NOMO-1 treated with dmso at 0.1 percent for 144 hours (cell line): ENCODE measurements around the gene RWDD1.
A peak's percentile ranks its signal among the peaks of the same experiment; 100 is the strongest.

Source experiments
- DNase-seq: peaks from one replicate; lab custom pipeline; 2025; ENCODE audit not compliant: unreplicated experiment; lab: John Stamatoyannopoulos, UW

RWDD1 gene

GRCh38 chr6:116557893-116558292 lies 13.4 kb upstream of the RWDD1 start:
- no peak for DNase-seq

- DNase-seq: no peak
Measured at GRCh38 chr6:116560130-116560529, 11.2 kb upstream of the RWDD1 start.

DNA sequence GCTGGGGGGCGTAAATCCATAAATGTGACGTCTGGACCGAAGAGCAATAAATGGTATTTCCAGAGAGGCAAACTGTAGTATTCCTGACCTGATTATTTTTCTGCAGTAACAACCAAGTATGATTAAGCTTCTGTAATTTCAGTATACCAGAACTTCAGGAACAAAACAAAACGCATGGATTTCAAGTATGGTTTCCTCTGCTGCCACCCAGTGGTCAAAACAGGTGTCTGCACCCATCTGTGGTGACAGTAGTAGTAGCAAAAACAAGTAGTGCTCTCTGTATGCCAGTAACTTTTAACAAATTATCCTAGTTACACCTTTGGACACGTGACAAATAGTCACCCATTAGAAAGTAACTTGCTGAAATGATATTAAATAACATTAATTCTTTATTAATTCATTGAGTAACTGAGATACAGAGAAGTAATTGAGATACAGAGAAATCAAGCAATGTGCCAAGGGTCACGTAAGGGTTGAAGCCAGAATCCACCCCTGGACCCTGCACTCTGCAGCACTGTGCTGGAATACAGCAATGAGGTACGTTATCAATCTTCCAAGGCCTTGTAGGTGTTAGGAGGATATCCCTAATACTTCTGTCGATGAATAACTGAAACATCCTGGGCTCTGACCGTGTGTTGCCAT lies 9.8 kb upstream of the RWDD1 start:
- peak; percentile 13 for DNase-seq

- DNase-seq: no peak
Measured at GRCh38 chr6:116562019-116562403, 9.3 kb upstream of the RWDD1 start.

DNA sequence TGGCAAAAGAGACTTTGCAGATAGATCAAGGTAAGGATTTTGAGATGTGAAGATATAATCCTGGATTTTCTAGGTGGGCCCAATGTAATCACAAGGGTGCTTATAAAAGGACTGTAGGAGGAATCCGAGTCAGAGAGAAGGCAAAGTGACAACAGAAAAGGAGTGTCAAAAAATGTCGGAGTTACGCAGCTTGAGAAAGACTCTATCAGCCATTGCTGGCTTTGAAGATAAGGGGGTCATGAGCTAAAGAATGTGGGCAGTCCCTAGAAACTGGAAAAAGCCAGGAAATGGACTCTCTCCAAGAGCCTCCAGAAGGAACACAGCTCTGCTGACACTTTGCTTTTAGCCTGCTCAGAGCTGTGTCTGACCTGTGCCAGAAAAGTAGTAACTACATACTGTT lies 8.7 kb upstream of the RWDD1 start:
- no peak for DNase-seq

GRCh38 chr6:116563830-116564229 lies 7.5 kb upstream of the RWDD1 start:
- no peak for DNase-seq

GRCh38 chr6:116564311-116564710 lies 7.0 kb upstream of the RWDD1 start:
- no peak for DNase-seq

- DNase-seq: no peak
Measured at GRCh38 chr6:116564921-116565872, 6.1 kb upstream of the RWDD1 start.

GRCh38 chr6:116568111-116568510 lies 3.2 kb upstream of the RWDD1 start:
- DNase-seq: no peak

DNA sequence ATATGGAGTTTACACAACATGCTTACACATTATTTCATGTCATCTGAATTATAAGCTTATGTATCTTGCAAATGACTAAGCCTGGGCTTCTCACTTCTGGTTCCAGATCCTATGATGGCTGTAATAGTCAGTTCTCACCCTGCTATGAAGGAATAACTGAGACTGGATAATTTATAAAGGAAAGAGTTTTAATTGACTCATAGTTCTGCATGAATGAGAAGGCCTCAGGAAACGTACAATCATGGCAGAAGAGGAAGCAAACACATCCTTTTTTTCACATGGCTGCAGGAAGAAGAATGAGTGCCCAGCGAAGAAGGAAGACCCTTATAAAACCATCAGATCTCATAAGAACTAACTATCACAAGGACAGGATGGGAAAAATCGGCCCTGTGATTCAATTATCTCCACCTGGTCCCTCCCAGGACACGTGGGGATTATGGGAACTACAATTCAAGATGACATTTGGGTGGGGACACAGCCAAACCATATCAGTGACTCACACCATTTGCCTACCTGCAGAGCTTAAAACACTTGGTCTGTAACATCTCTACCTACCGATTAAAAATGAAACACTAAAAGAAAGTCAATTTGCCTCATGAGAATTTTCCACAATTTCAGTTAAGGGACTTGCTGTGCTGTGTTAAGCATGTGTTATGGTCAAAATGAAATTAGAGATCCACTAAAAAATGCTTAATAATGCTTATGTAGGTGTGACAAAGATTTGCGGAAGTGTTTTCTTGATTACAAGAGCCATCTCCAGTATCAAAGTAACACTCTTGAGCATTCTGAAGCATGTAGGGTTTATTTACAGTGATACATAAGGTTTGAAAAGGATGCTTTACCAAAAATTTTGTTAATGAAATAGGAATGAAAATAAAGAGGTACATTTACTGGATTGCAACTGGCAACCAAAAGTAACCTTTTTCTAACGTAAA lies 2.2 kb upstream of the RWDD1 start:
- no peak for DNase-seq

GRCh38 chr6:116571683-116572000 lies 338 bp downstream of the RWDD1 start:
- DNase-seq: no peak

GRCh38 chr6:116572162-116572561 lies 858 bp downstream of the RWDD1 start:
- DNase-seq: no peak

GRCh38 chr6:116575227-116575626 lies 3.9 kb downstream of the RWDD1 start:
- no peak for DNase-seq

DNA sequence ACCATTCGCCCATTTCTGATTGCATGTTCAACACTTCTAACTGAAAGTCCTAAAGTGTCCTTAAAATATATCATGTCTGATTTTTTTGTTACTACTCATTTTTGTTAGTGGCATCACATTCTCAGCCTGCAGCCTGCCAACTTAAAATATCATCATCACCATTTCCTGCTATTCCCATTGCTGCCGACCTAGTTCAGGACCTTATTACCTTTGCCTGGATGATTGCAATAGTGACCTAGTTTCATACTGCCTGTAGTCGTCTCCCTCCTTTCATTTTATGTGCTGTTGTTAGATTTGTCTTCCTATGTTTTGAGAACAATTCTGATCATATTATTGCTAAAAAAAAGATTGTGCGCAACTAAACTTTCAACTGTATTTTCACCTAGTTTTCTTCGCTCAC lies 6.2 kb downstream of the RWDD1 start:
- DNase-seq: no peak

- no peak for DNase-seq
Measured at GRCh38 chr6:116578335-116578734, 7.0 kb downstream of the RWDD1 start.

- no peak for DNase-seq
Measured at GRCh38 chr6:116579143-116579542, 7.8 kb downstream of the RWDD1 start.

- DNase-seq: no peak
Measured at GRCh38 chr6:116580198-116580597, 8.9 kb downstream of the RWDD1 start.

GRCh38 chr6:116586276-116586675 lies 15.0 kb downstream of the RWDD1 start:
- DNase-seq: no peak

GRCh38 chr6:116586738-116587137 lies 15.4 kb downstream of the RWDD1 start:
- DNase-seq: no peak

- no peak for DNase-seq
Measured at GRCh38 chr6:116595247-116595646, 23.9 kb downstream of the RWDD1 start.

GRCh38 chr6:116596815-116597214 lies 25.5 kb downstream of the RWDD1 start:
- no peak for DNase-seq
